Activated CD4-positive, alpha-beta memory T cell treated with anti-CD3 and anti-CD28 coated beads for 36 hours (primary cell): Measurements from ENCODE around the gene FMNL1. TPM values are rescaled to one million over a fixed set of nuclear protein-coding genes. Genes with fewer than 3 reads are reported as not detected.

ENCODE experiments used
- CTCF ChIA-PET: fragments of 350-600 bp; sonication (Branson Sonifier 250); formaldehyde crosslinking; loops from one replicate; lab custom pipeline; 2021; ENCODE audit warnings: antibody characterized with exemption, inconsistent platforms; lab: Charles Lee
- POLR2A ChIA-PET: fragments of 350-600 bp; sonication (Branson Sonifier 250); formaldehyde crosslinking; loops from one replicate; lab custom pipeline; 2021; ENCODE audit warnings: antibody characterized with exemption; lab: Charles Lee
- DNase-seq: peaks from one replicate; pipeline ENCODE4 v3.0.0-alpha.2; 2020
- H3K27ac Mint-ChIP-seq: one replicate; pipeline ENCODE4 v1.8.0; 2021; ENCODE audit warnings: mixed read lengths
- H3K27me3 Mint-ChIP-seq: one replicate; pipeline ENCODE4 v1.8.0; 2021; ENCODE audit warnings: mixed read lengths
- H3K36me3 Mint-ChIP-seq: one replicate; pipeline ENCODE4 v1.8.0; 2021; ENCODE audit warnings: mixed read lengths
- H3K4me1 Mint-ChIP-seq: one replicate; pipeline ENCODE4 v1.8.0; 2021; ENCODE audit warnings: low read depth, mixed read lengths
- H3K4me3 Mint-ChIP-seq: one replicate; pipeline ENCODE4 v1.8.0; 2021; ENCODE audit warnings: mild to moderate bottlenecking, mixed read lengths
- H3K9me3 Mint-ChIP-seq: one replicate; pipeline ENCODE4 v1.8.0; 2021; ENCODE audit warnings: mixed read lengths
- intact Hi-C: fragments of 100-400 bp; cut with micrococcal nuclease; formaldehyde crosslinking; loops from one replicate; pipeline ENCODE4 v1.15.1; 2023
- total RNA-seq, 2 experiments: library from RNA; stranded (reverse); gene quantifications; one replicate each; pipeline ENCODE4 v1.2.3, GENCODE V29; 2021

FMNL1 gene
- total RNA-seq, 2 experiments from 2014 or later = 314 to 331 TPM

- H3K9me3 Mint-ChIP-seq = no peaks in the 10 kb centered on the region
- H3K36me3 Mint-ChIP-seq = peaks cover 51% of the 10 kb centered on the region
- POLR2A ChIA-PET = interaction anchor here (0.7 to 5.2 kb wide), 10 partner anchors 9 to 128 kb away, joined by 5 to 75 read pairs (median 8); partner anchors contain the start of genes FMNL1, HEXIM1, HEXIM2 and MAP3K14
- H3K27me3 Mint-ChIP-seq = no peaks in the 10 kb centered on the region
- peaks cover 89% of the 10 kb centered on the region for H3K4me1 Mint-ChIP-seq
- peak overlapping the region; percentile 100 for H3K4me3 Mint-ChIP-seq
- intact Hi-C loops = loop anchor here (1.0 to 5.0 kb wide), 3 partner anchors 17 to 168 kb away; partner anchors contain the start of genes HEXIM2 and NMT1
- peak; percentile 75 for DNase-seq
- peak overlapping the region; percentile 100 for H3K27ac Mint-ChIP-seq
- CTCF ChIA-PET = interaction anchor here (0.6 to 12.6 kb wide), 13 partner anchors 8 to 159 kb away, joined by 3 to 488 read pairs (median 4); partner anchors contain the start of genes ACBD4, FMNL1, HEXIM1 and PLCD3
These were observed 8.2 kb downstream of the FMNL1 start for GRCh38 chr17:45229681-45230409.

GRCh38 chr17:45230410-45230786, 8.7 kb downstream of the FMNL1 start:
- DNase-seq = no peak
- Mint-ChIP-seq H3K4me1 (peaks cover 89% of the 10 kb centered on the region), H3K27ac (peak overlapping the region; percentile 100), H3K36me3 (peaks cover 51% of the 10 kb centered on the region), H3K27me3 (no peaks in the 10 kb centered on the region), H3K4me3 (peak overlapping the region; percentile 100), H3K9me3 (no peaks in the 10 kb centered on the region)
- ChIA-PET CTCF (interaction anchor here (0.6 to 12.6 kb wide), 9 partner anchors 10 to 140 kb away, joined by 3 to 488 read pairs (median 4); partner anchors contain the start of genes ACBD4, FMNL1, HEXIM1 and PLCD3), POLR2A (interaction anchor here (1.4 to 5.2 kb wide), 5 partner anchors 9 to 81 kb away, joined by 5 to 75 read pairs (median 10); partner anchors contain the start of genes FMNL1, HEXIM1 and HEXIM2)
- intact Hi-C loops = no loop called here

- peaks cover 55% of the 10 kb centered on the region for H3K36me3 Mint-ChIP-seq
- H3K4me3 Mint-ChIP-seq = peak overlapping the region; percentile 100
- H3K9me3 Mint-ChIP-seq = no peaks in the 10 kb centered on the region
- POLR2A ChIA-PET = interaction anchor here (1.4 to 5.2 kb wide), 4 partner anchors 10 to 96 kb away, joined by 3 to 75 read pairs (median 28); partner anchors contain the start of genes ACBD4, FMNL1 and HEXIM1
- intact Hi-C loops = no loop called here
- DNase-seq = no peak
- peaks cover 91% of the 10 kb centered on the region for H3K4me1 Mint-ChIP-seq
- H3K27me3 Mint-ChIP-seq = no peaks in the 10 kb centered on the region
- H3K27ac Mint-ChIP-seq = peak overlapping the region; percentile 100
- CTCF ChIA-PET = interaction anchor here (0.6 to 12.6 kb wide), 14 partner anchors 10 to 154 kb away, joined by 3 to 488 read pairs (median 4); partner anchors contain the start of genes ACBD4, FMNL1, HEXIM1 and MAP3K14
These were observed 9.2 kb downstream of the FMNL1 start for GRCh38 chr17:45230787-45231480.

GRCh38 chr17:45231481-45232116, 9.9 kb downstream of the FMNL1 start:
- ChIA-PET CTCF (interaction anchor here (0.6 to 12.6 kb wide), 14 partner anchors 9 to 153 kb away, joined by 3 to 488 read pairs (median 4); partner anchors contain the start of genes ACBD4, FMNL1, HEXIM1 and MAP3K14), POLR2A (interaction anchor here (1.4 to 5.2 kb wide), 4 partner anchors 11 to 96 kb away, joined by 3 to 75 read pairs (median 28); partner anchors contain the start of genes ACBD4, FMNL1 and HEXIM1)
- Mint-ChIP-seq H3K4me1 (peaks cover 88% of the 10 kb centered on the region), H3K9me3 (no peaks in the 10 kb centered on the region), H3K27me3 (no peaks in the 10 kb centered on the region), H3K36me3 (peaks cover 50% of the 10 kb centered on the region), H3K4me3 (peak overlapping the region; percentile 65), H3K27ac (peak overlapping the region; percentile 100)
- intact Hi-C loops = no loop called here
- peak; percentile 60 for DNase-seq

- peaks cover 56% of the 10 kb centered on the region for H3K36me3 Mint-ChIP-seq
- peaks cover 81% of the 10 kb centered on the region for H3K4me1 Mint-ChIP-seq
- H3K27ac Mint-ChIP-seq = peak overlapping the region; percentile 100
- CTCF ChIA-PET = interaction anchor here (0.6 to 12.6 kb wide), 11 partner anchors 8 to 152 kb away, joined by 3 to 488 read pairs (median 5); partner anchors contain the start of genes ACBD4, FMNL1, HEXIM1 and MAP3K14
- POLR2A ChIA-PET = interaction anchor here (1.0 to 5.2 kb wide), 2 partner anchors 11 to 12 kb away, joined by 3 to 75 read pairs; partner anchors contain the start of gene FMNL1
- no peaks in the 10 kb centered on the region for H3K9me3 Mint-ChIP-seq
- DNase-seq = no peak
- H3K27me3 Mint-ChIP-seq = no peaks in the 10 kb centered on the region
- H3K4me3 Mint-ChIP-seq = peak overlapping the region; percentile 65
- intact Hi-C loops = no loop called here
These were observed 11.1 kb downstream of the FMNL1 start for GRCh38 chr17:45232514-45233422.

- Mint-ChIP-seq H3K4me3 (no peak overlapping the region), H3K27me3 (no peaks in the 10 kb centered on the region), H3K27ac (peak overlapping the region; percentile 73), H3K4me1 (peaks cover 79% of the 10 kb centered on the region), H3K9me3 (no peaks in the 10 kb centered on the region), H3K36me3 (peaks cover 63% of the 10 kb centered on the region)
- intact Hi-C loops = no loop called here
- ChIA-PET CTCF (interaction anchor here (0.6 to 12.6 kb wide), 4 partner anchors 13 to 151 kb away, joined by 3 to 488 read pairs (median 6); partner anchors contain the start of genes ACBD4 and FMNL1), POLR2A (interaction anchor here (1.0 kb wide), 1 partner anchor 12 kb away, joined by 3 read pairs; the partner anchor contains the start of gene FMNL1)
- DNase-seq = no peak
These were observed 11.8 kb downstream of the FMNL1 start for GRCh38 chr17:45233423-45233924.

GRCh38 chr17:45234641-45235415, 13.1 kb downstream of the FMNL1 start:
- Mint-ChIP-seq H3K4me1 (peaks cover 71% of the 10 kb centered on the region), H3K27me3 (no peaks in the 10 kb centered on the region), H3K36me3 (peaks cover 74% of the 10 kb centered on the region), H3K9me3 (no peaks in the 10 kb centered on the region), H3K27ac (peak overlapping the region; percentile 73), H3K4me3 (no peak overlapping the region)
- CTCF ChIA-PET = interaction anchor here (0.6 to 12.6 kb wide), 20 partner anchors 10 to 158 kb away, joined by 3 to 488 read pairs (median 5); partner anchors contain the start of genes ACBD4 and FMNL1
- intact Hi-C loops = loop anchor here (1.0 kb wide), 1 partner anchor 16 kb away; no protein-coding TSS in a partner anchor
- POLR2A ChIA-PET = interaction anchor here (1.2 to 3.3 kb wide), 3 partner anchors 9 to 15 kb away, joined by 6 to 21 read pairs (median 16); partner anchors contain the start of gene FMNL1
- DNase-seq = peak; percentile 59

- Mint-ChIP-seq H3K9me3 (no peaks in the 10 kb centered on the region), H3K27me3 (no peaks in the 10 kb centered on the region), H3K4me1 (peaks cover 63% of the 10 kb centered on the region), H3K4me3 (no peak overlapping the region), H3K27ac (peak overlapping the region; percentile 73), H3K36me3 (peaks cover 73% of the 10 kb centered on the region)
- ChIA-PET CTCF (interaction anchor here (0.6 to 12.6 kb wide), 21 partner anchors 10 to 157 kb away, joined by 3 to 488 read pairs (median 5); partner anchors contain the start of genes ACBD4, FMNL1 and HEXIM2), POLR2A (interaction anchor here (1.2 to 3.3 kb wide), 3 partner anchors 10 to 16 kb away, joined by 6 to 21 read pairs (median 16); partner anchors contain the start of gene FMNL1)
- peak; percentile 83 for DNase-seq
- intact Hi-C loops = loop anchor here (1.0 kb wide), 1 partner anchor 16 kb away; no protein-coding TSS in a partner anchor
These were observed 14.0 kb downstream of the FMNL1 start for GRCh38 chr17:45235416-45236281.
